Suprapubic skin (tissue), 4 donors: ENCODE results near the gene CDO1.

Source experiments
- POLR2A ChIP-seq, 2 donors: fragments of 450-650 bp; IDR thresholded peaks; one replicate each; pipeline ENCODE4 v1.6.1; 2017; ENCODE audit warnings: antibody characterized with exemption in 2 of 2, mild to moderate bottlenecking in 2 of 2, moderate library complexity in 2 of 2
- POLR2AphosphoS5 ChIP-seq, 3 donors: sonication (generic); formaldehyde crosslinking; IDR thresholded peaks; one replicate each; pipeline ENCODE4 v1.6.1; 2017; ENCODE audit warnings: antibody characterized with exemption in 3 of 3
- TF ChIP-seq, protein P1 (sequence below), 2 donors: fragments of 200-600 bp in 1 of 2; fragments of 450-650 bp in 1 of 2; sonication (generic) in 1 of 2; IDR thresholded peaks; one replicate each; pipeline ENCODE4 v1.5.1; 2016 to 2019; ENCODE audit warnings: antibody characterized with exemption in 2 of 2, mild to moderate bottlenecking in 1 of 2, moderate library complexity in 1 of 2

DNA sequence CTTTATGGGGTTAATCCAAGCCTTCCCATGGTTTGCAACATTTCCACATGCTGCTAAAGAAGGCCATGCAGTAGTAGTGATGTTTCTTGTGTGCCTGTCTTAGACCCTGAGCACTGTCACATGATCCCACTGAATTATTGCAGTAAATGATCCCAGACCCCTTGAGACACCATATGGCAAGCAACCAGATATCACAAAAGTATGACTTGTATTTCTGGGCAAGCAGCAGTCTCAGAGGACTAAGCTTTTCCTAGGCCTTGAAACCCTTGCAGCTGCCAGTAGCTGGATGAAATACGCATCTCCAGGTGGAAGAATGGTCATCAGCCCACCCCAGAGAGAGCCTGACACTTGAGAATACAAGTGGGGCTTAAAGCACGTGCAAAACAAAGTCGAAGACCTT, 41.8 kb downstream of the CDO1 start:
- TF ChIP-seq, protein P1, sequence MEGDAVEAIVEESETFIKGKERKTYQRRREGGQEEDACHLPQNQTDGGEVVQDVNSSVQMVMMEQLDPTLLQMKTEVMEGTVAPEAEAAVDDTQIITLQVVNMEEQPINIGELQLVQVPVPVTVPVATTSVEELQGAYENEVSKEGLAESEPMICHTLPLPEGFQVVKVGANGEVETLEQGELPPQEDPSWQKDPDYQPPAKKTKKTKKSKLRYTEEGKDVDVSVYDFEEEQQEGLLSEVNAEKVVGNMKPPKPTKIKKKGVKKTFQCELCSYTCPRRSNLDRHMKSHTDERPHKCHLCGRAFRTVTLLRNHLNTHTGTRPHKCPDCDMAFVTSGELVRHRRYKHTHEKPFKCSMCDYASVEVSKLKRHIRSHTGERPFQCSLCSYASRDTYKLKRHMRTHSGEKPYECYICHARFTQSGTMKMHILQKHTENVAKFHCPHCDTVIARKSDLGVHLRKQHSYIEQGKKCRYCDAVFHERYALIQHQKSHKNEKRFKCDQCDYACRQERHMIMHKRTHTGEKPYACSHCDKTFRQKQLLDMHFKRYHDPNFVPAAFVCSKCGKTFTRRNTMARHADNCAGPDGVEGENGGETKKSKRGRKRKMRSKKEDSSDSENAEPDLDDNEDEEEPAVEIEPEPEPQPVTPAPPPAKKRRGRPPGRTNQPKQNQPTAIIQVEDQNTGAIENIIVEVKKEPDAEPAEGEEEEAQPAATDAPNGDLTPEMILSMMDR (IDR thresholded peaks at IDR 0.05) = no peak
- TF ChIP-seq POLR2A (IDR thresholded peaks at IDR 0.05) = no peak
- TF ChIP-seq POLR2AphosphoS5 (IDR thresholded peaks at IDR 0.05) = no peak
